Calu3 (cell line): Measurements from ENCODE around the gene SHROOM3. TPM values are rescaled to one million over a fixed set of nuclear protein-coding genes. Genes with fewer than 3 reads are reported as not detected.

Experiments used
- BruUV-seq: library from RNA; stranded (reverse); fragments of 400-500 nt; replicated peaks from 2 replicates; lab custom pipeline; 2021; lab: Mats Ljungman, UMichigan
- CTCF ChIA-PET: fragments of 300-600 bp; sonication (Branson Sonifier 250); formaldehyde crosslinking; loops from one replicate; lab custom pipeline; 2022; ENCODE audit warnings: antibody characterized with exemption; lab: Charles Lee
- DNase-seq: peaks from one replicate; pipeline ENCODE4 v3.0.0; 2022
- H3K27ac Mint-ChIP-seq: one replicate; pipeline ENCODE4 v1.8.0; 2022; ENCODE audit warnings: mixed read lengths; ENCODE audit not compliant: unreplicated experiment
- H3K27me3 Mint-ChIP-seq: one replicate; pipeline ENCODE4 v1.8.0; 2022; ENCODE audit warnings: mixed read lengths; ENCODE audit not compliant: unreplicated experiment
- H3K36me3 Mint-ChIP-seq: one replicate; pipeline ENCODE4 v1.8.0; 2022; ENCODE audit warnings: mild to moderate bottlenecking, moderate library complexity, mixed read lengths; ENCODE audit not compliant: insufficient read depth, unreplicated experiment
- H3K4me1 Mint-ChIP-seq: one replicate; pipeline ENCODE4 v1.8.0; 2022; ENCODE audit warnings: mild to moderate bottlenecking, low read depth, mixed read lengths; ENCODE audit not compliant: unreplicated experiment
- H3K4me3 Mint-ChIP-seq: one replicate; pipeline ENCODE4 v1.8.0; 2022; ENCODE audit warnings: mild to moderate bottlenecking, low read depth, moderate library complexity, mixed read lengths; ENCODE audit not compliant: unreplicated experiment
- H3K9me3 Mint-ChIP-seq: one replicate; pipeline ENCODE4 v1.8.0; 2022; ENCODE audit warnings: low read depth, mixed read lengths; ENCODE audit not compliant: unreplicated experiment
- CTCF ChIP-seq: fragments of 200-600 bp; IDR thresholded peaks from one replicate; pipeline ENCODE4 v1.8.0; 2022; ENCODE audit warnings: antibody characterized with exemption; ENCODE audit not compliant: unreplicated experiment
- intact Hi-C: fragments of 100-400 bp; cut with micrococcal nuclease; formaldehyde crosslinking; loops from one replicate; pipeline ENCODE4 v1.10.0; 2022; ENCODE audit not compliant: unreplicated experiment
- total RNA-seq: library from RNA; stranded (reverse); gene quantifications from 2 replicates; pipeline ENCODE4 v1.2.3, GENCODE V29; 2022

SHROOM3 gene
- total RNA-seq, 1 experiment from 2014 or later: 114 TPM

- H3K27me3 Mint-ChIP-seq: no peaks in the 10 kb centered on the region
- peaks cover 26% of the 10 kb centered on the region for H3K4me1 Mint-ChIP-seq
These were observed 303.3 kb downstream of the SHROOM3 start for GRCh38 chr4:76738086-76738931.

GRCh38 chr4:76740192-76740591 lies 305.2 kb downstream of the SHROOM3 start:
- intact Hi-C loops: loop anchor here (10.0 kb wide), 1 partner anchor 305 kb away; the partner anchor contains the start of gene SHROOM3
- CTCF ChIA-PET: no interaction called here
- H3K36me3 Mint-ChIP-seq: peaks cover 57% of the 10 kb centered on the region
- H3K4me1 Mint-ChIP-seq: peaks cover 35% of the 10 kb centered on the region
- no peaks in the 10 kb centered on the region for H3K27me3 Mint-ChIP-seq
- H3K27ac Mint-ChIP-seq: no peak overlapping the region
- no peaks in the 10 kb centered on the region for H3K9me3 Mint-ChIP-seq
- no peak for DNase-seq
- BruUV-seq: no TSS peak
- no peak overlapping the region for H3K4me3 Mint-ChIP-seq
- TF ChIP-seq CTCF: no peak

More at GRCh38 chr4:76738086-76738931, 303.3 kb downstream of the SHROOM3 start:
- intact Hi-C loops: no loop called here
- no TSS peak for BruUV-seq
- Mint-ChIP-seq H3K27ac (peak overlapping the region; percentile 37), H3K4me3 (no peak overlapping the region), H3K9me3 (no peaks in the 10 kb centered on the region), H3K36me3 (peaks cover 61% of the 10 kb centered on the region)
- no peak for DNase-seq
- no peak for TF ChIP-seq CTCF
- CTCF ChIA-PET: no interaction called here

GRCh38 chr4:76740866-76741662 lies 306.0 kb downstream of the SHROOM3 start:
- Mint-ChIP-seq H3K27ac (no peak overlapping the region), H3K27me3 (no peaks in the 10 kb centered on the region), H3K36me3 (peaks cover 57% of the 10 kb centered on the region), H3K4me3 (no peak overlapping the region), H3K9me3 (no peaks in the 10 kb centered on the region), H3K4me1 (peaks cover 35% of the 10 kb centered on the region)
- no TSS peak for BruUV-seq
- no peak for DNase-seq
- intact Hi-C loops: loop anchor here (10.0 kb wide), 1 partner anchor 306 kb away; the partner anchor contains the start of gene SHROOM3
- CTCF ChIA-PET: no interaction called here
- TF ChIP-seq CTCF: no peak

GRCh38 chr4:76741663-76742020 lies 306.6 kb downstream of the SHROOM3 start:
- no peak for TF ChIP-seq CTCF
- CTCF ChIA-PET: no interaction called here
- DNase-seq: no peak
- Mint-ChIP-seq H3K27ac (no peak overlapping the region), H3K27me3 (no peaks in the 10 kb centered on the region), H3K4me1 (peaks cover 35% of the 10 kb centered on the region), H3K4me3 (no peak overlapping the region), H3K36me3 (peaks cover 54% of the 10 kb centered on the region), H3K9me3 (no peaks in the 10 kb centered on the region)
- intact Hi-C loops: loop anchor here (10.0 kb wide), 1 partner anchor 307 kb away; the partner anchor contains the start of gene SHROOM3
- no TSS peak for BruUV-seq
